Inferior parietal cortex (tissue), 1 donor: Measurements from ENCODE around the gene ADAMTS7.

Source experiments
- DNase-seq: peaks from one replicate; pipeline ENCODE4 v3.0.0-alpha.2; 2016; ENCODE audit errors: extremely low spot score

ADAMTS7 gene

GRCh38 chr15:78718837-78719236 lies 92.4 kb downstream of the ADAMTS7 start:
- no peak for DNase-seq

- DNase-seq: no peak
These were observed 93.2 kb downstream of the ADAMTS7 start for GRCh38 chr15:78717956-78718656.

- DNase-seq: no peak
These were observed 94.6 kb downstream of the ADAMTS7 start for GRCh38 chr15:78716651-78717050.

- DNase-seq: no peak
These were observed 95.3 kb downstream of the ADAMTS7 start for GRCh38 chr15:78715930-78716329.

- DNase-seq: no peak
These were observed 95.8 kb downstream of the ADAMTS7 start for GRCh38 chr15:78715434-78715833.

GRCh38 chr15:78714890-78715289 lies 96.4 kb downstream of the ADAMTS7 start:
- no peak for DNase-seq

- DNase-seq: no peak
These were observed 98.3 kb downstream of the ADAMTS7 start for GRCh38 chr15:78712797-78713515.

- no peak for DNase-seq
These were observed 99.6 kb downstream of the ADAMTS7 start for GRCh38 chr15:78711638-78712037.

- peak; percentile 62 for DNase-seq
These were observed 101.9 kb downstream of the ADAMTS7 start for GRCh38 chr15:78709263-78709882.
